ENCODE results near the gene MEAF6. TPM values are rescaled to one million over a fixed set of nuclear protein-coding genes. Genes with fewer than 3 reads are reported as not detected.
A peak's percentile ranks its signal among the peaks of the same experiment; 100 is the strongest.

MEAF6 gene
- total RNA-seq, 1 donor from 2014 or later, result 62.3 TPM

DNA sequence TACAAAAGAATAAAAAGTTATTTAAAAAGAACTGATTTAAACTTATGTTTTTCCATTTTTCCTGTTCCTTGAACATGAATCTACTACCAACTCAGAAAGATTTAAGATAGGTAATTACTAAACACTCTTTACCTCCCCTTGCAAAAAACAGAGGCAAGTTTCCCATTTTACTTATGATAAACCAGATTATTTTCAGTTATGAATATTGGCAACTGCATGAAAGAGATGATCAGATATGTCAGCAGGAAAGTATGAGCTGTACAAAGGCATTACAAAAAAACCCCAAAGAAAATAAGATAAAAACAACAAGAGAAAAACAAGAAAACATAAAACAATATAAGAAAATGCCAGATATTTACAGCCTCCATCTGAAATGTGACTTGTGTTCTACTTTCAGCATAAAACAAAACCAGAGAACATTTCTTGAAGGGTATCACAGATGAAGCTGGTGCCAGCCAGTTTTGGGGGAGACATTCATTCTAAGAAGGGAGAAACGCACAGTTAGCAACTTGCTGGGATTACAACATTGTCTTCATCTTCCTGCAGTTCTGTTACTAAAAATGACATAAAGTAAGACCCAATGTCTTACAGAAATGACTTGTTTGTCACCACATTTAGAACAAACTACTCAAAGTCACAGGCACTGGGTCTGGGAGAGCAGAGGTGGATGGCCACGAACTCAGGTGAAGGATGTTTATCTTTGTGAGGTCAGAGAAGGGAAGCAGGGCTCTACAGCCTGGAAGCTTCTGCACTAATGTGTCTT, 21.0 kb downstream of the MEAF6 start:
- peaks cover 8% of the 10 kb centered on the region for H3K4me1 Mint-ChIP-seq (ENCODE audit: unreplicated experiment)
- H3K27ac Mint-ChIP-seq (ENCODE audit: unreplicated experiment), result no peak overlapping the region
- peaks cover 36% of the 10 kb centered on the region for H3K36me3 Mint-ChIP-seq (ENCODE audit: unreplicated experiment)
- no peaks in the 10 kb centered on the region for H3K27me3 Mint-ChIP-seq (ENCODE audit: unreplicated experiment)
- H3K9me3 Mint-ChIP-seq (ENCODE audit: unreplicated experiment), result no peaks in the 10 kb centered on the region
- peak; percentile 21 for DNase-seq (ENCODE audit: extremely low spot score, unreplicated experiment)
- TF ChIP-seq, protein P1, sequence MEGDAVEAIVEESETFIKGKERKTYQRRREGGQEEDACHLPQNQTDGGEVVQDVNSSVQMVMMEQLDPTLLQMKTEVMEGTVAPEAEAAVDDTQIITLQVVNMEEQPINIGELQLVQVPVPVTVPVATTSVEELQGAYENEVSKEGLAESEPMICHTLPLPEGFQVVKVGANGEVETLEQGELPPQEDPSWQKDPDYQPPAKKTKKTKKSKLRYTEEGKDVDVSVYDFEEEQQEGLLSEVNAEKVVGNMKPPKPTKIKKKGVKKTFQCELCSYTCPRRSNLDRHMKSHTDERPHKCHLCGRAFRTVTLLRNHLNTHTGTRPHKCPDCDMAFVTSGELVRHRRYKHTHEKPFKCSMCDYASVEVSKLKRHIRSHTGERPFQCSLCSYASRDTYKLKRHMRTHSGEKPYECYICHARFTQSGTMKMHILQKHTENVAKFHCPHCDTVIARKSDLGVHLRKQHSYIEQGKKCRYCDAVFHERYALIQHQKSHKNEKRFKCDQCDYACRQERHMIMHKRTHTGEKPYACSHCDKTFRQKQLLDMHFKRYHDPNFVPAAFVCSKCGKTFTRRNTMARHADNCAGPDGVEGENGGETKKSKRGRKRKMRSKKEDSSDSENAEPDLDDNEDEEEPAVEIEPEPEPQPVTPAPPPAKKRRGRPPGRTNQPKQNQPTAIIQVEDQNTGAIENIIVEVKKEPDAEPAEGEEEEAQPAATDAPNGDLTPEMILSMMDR (IDR thresholded peaks at IDR 0.05), result no peak
- H3K4me3 Mint-ChIP-seq (ENCODE audit: unreplicated experiment), result no peak overlapping the region

DNA sequence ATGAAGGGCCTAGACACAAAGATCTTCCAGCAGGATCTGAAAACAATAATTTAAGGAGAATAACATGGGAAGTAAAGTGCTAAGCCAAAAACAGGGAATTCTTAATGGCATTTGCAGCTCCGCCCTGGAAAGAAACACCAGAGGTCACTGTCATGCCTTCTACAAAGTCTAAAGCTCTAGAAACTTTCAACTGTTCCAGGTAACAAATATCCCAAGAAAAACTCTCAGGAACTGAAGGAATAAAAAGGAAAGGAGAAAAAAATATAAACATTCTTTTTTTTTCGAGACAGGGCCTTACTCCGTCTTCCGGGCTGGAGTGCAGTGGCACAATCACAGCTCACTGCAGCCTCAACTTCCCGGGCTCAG, 27.0 kb downstream of the MEAF6 start:
- Mint-ChIP-seq H3K27ac (ENCODE audit: unreplicated experiment) (peak overlapping the region; percentile 57), H3K4me3 (ENCODE audit: unreplicated experiment) (no peak overlapping the region), H3K4me1 (ENCODE audit: unreplicated experiment) (peaks cover 11% of the 10 kb centered on the region), H3K27me3 (ENCODE audit: unreplicated experiment) (no peaks in the 10 kb centered on the region), H3K9me3 (ENCODE audit: unreplicated experiment) (no peaks in the 10 kb centered on the region), H3K36me3 (ENCODE audit: unreplicated experiment) (peaks cover 16% of the 10 kb centered on the region)
- TF ChIP-seq, protein P1 (IDR thresholded peaks at IDR 0.05), result peak; percentile 18
- peak; percentile 0 for DNase-seq (ENCODE audit: extremely low spot score, unreplicated experiment)

DNA sequence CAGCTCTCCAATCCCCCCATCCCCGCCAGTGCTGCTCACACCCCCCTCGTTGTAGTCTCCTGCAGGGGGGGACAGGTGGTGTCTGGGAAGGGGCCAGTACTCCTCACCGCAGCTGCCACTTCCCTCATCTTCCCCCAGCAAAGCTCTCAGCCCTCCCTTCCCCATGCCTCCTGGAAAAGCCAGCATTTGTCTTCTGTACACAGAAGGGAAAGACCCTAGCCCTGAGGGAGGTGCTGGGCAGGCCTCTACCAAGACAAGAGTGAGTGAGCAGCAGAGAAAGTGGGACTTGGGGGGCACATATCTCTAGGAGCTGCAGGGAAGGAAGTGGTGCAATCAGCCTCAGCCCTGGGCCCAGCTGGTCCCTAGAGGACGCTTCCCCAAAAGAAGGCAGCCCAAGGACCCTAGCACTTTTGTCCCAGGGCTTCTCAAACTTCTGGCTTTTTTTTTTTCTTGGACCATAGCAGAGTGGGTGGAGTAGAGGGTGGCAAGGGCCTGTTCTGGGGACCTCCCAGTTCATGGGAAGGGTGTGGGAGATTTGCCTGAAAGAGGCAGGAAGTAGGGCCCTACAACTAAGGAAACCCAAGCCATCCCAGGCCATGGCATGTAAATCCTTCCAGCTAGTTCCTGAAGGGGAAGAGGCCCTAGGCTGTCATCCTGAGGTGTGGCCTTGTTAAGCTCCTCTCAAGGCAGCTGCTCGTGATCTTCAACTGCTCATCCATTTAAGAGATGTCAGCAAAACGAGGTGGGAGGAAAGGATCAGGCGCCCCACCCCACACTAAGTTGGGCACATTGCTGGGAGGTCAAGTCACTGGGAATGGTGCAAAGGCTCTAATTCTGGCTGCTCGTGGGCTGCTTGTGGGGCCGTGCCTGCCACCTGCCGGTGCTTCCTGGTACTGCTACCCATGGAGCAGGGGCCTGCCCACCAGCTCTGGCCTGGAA, 27.6 kb downstream of the MEAF6 start:
- peak; percentile 94 for DNase-seq (ENCODE audit: extremely low spot score, unreplicated experiment)
- Mint-ChIP-seq H3K27me3 (ENCODE audit: unreplicated experiment) (no peaks in the 10 kb centered on the region), H3K4me3 (ENCODE audit: unreplicated experiment) (no peak overlapping the region), H3K4me1 (ENCODE audit: unreplicated experiment) (peaks cover 11% of the 10 kb centered on the region), H3K36me3 (ENCODE audit: unreplicated experiment) (peaks cover 19% of the 10 kb centered on the region), H3K9me3 (ENCODE audit: unreplicated experiment) (no peaks in the 10 kb centered on the region), H3K27ac (ENCODE audit: unreplicated experiment) (peak overlapping the region; percentile 57)
- TF ChIP-seq, protein P1 (IDR thresholded peaks at IDR 0.05), result peak; percentile 96

DNA sequence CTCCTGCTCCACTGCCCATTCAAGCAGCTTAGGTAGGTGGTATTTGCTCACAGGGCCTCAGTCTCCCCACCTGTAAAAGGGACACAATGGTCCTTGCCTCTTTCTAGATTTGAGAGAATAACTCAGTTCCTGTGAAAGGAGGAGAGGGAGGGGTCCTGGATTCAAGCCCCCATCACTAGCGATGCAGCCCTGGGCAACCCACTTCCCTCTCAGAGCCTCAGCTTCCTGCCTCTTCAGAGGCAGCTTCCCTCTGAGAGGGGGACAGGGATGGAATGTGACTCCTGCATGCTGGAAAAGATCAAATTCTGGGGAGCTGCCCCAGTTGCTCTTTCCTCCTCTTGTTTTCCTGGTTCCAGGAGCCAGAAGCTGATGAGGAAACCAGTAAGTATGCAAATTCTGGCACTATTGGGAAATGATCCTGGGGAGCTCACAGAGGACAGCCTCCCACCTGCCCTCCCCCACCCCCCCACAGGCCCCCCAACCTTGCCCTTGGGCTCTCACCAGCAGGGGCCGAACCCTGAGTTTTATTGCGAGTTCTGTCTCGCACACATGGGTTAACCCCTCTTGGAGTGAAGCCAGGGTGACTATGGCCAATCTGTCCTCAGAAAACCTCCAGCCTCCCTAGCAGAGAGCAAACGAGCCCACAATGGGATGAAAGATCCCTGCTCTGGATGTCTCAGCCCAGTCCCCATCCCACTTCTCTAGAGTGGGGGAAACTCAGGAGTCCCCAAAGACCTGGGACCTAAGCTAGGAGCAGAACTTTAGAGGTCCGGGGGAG, 28.5 kb downstream of the MEAF6 start:
- Mint-ChIP-seq H3K4me3 (ENCODE audit: unreplicated experiment) (no peak overlapping the region), H3K9me3 (ENCODE audit: unreplicated experiment) (no peaks in the 10 kb centered on the region), H3K27ac (ENCODE audit: unreplicated experiment) (no peak overlapping the region), H3K4me1 (ENCODE audit: unreplicated experiment) (peaks cover 11% of the 10 kb centered on the region), H3K36me3 (ENCODE audit: unreplicated experiment) (peaks cover 26% of the 10 kb centered on the region), H3K27me3 (ENCODE audit: unreplicated experiment) (no peaks in the 10 kb centered on the region)
- DNase-seq (ENCODE audit: extremely low spot score, unreplicated experiment), result no peak
- TF ChIP-seq, protein P1 (IDR thresholded peaks at IDR 0.05), result no peak
